C4-2B (cell line): ENCODE measurements around the gene TMUB2.
"Not testable (repeated sequence)": the region's sequence is repeated elsewhere in the genome, so short reads cannot be mapped to it uniquely, and the experiment has no call there.

Experiments
- H3K27ac ChIP-seq: fragments of 450-650 bp; 2 replicates; pipeline ENCODE4 v1.5.1; 2017
- ZFX ChIP-seq: fragments of 450-650 bp; IDR thresholded peaks from 2 replicates; pipeline ENCODE4 v1.6.1; 2017
- TF ChIP-seq, protein P1 (sequence below): fragments of 450-650 bp; conservative IDR thresholded peaks from 2 replicates; pipeline ENCODE4 v1.5.1; 2017; ENCODE audit warnings: mild to moderate bottlenecking

The TMUB2 gene

DNA sequence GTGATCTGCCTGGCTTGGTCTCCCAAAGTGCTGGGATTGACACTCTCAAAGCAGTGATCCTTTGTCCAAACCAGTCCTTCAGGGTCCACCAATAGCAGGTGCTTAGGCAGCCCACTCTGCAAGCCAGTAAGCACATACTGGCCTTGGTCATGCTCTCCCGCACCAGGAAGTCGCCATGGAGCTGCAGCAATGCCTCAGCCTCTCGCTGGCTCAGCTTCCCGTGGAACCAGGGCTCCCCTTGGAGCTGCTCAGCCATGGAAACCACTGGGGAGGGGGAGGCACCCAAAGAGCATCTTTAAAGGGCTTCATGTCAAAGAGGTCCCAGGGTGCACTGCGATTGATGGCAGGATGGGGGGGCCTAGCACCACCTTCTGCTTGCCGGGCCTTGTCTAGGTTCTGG lies 42.3 kb downstream of the TMUB2 start:
- TF ChIP-seq ZFX = no peak
- TF ChIP-seq, protein P1, sequence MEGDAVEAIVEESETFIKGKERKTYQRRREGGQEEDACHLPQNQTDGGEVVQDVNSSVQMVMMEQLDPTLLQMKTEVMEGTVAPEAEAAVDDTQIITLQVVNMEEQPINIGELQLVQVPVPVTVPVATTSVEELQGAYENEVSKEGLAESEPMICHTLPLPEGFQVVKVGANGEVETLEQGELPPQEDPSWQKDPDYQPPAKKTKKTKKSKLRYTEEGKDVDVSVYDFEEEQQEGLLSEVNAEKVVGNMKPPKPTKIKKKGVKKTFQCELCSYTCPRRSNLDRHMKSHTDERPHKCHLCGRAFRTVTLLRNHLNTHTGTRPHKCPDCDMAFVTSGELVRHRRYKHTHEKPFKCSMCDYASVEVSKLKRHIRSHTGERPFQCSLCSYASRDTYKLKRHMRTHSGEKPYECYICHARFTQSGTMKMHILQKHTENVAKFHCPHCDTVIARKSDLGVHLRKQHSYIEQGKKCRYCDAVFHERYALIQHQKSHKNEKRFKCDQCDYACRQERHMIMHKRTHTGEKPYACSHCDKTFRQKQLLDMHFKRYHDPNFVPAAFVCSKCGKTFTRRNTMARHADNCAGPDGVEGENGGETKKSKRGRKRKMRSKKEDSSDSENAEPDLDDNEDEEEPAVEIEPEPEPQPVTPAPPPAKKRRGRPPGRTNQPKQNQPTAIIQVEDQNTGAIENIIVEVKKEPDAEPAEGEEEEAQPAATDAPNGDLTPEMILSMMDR = no peak

DNA sequence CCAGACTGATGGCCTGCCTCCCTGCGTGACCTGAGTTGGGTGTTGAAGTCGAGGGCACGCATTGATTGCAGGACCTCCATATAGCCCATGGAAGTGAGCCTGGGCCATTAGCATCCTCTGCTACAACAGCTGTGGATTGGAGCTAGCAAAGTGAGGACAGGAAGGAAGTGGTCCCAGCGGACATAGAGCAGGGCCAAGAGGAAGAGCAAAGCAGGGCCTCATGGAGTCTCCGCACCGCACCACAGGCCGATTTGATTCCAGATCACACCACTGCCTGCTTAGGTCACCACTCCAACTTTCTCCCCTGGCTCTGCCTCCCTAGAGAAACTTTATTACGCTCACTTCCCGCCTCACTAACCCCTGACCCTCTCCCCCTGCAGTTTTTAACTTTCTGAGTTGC lies 43.4 kb downstream of the TMUB2 start:
- no peak overlapping the region for H3K27ac ChIP-seq
- no peak for TF ChIP-seq ZFX
- TF ChIP-seq, protein P1 = no peak

More for the DNA sequence above, 42.3 kb downstream of the TMUB2 start:
- no peak overlapping the region for H3K27ac ChIP-seq

DNA sequence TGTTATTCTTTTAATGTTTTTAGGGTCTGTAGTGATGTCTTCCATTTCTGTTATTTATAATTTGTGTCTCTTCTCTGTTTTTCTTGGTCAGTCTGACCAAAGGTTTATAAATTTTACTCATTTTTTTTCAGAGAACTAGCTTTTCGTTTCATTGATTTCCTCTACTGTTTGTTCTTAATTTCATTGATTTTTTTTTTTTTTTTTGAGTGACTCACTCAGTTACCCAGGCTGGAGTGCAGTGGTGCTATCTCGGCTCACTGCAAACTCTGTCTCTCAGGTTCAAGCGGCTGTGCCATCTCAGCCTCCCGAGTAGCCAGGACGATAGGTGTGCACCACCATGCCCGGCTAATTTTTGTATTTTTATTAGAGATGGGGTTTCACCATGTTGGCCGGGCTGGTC lies 45.3 kb downstream of the TMUB2 start:
- TF ChIP-seq ZFX = no peak
- TF ChIP-seq, protein P1 = no peak
- H3K27ac ChIP-seq = no peak overlapping the region

- TF ChIP-seq, protein P1 = no peak
- TF ChIP-seq ZFX = no peak
- H3K27ac ChIP-seq = no peak overlapping the region
Measured at GRCh38 chr17:44233582-44233981, 46.8 kb downstream of the TMUB2 start.

DNA sequence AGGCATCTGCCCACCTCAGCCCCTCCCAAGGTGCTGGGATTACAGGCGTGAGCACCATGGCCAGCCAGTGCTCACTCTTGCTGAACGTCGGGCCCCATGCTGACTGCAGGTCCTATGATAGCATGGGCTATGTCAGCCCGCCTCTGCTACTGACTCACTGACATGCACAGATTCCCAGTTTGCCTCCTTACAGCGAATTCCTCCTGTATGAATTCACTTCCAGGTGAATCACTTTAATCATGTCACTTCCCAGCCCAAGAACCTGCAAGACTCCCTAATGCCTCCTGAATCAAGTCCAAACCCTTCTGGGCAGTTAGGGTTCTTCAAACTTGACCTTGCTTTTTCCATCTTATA lies 48.8 kb downstream of the TMUB2 start:
- TF ChIP-seq, protein P1 = no peak
- no peak for TF ChIP-seq ZFX

DNA sequence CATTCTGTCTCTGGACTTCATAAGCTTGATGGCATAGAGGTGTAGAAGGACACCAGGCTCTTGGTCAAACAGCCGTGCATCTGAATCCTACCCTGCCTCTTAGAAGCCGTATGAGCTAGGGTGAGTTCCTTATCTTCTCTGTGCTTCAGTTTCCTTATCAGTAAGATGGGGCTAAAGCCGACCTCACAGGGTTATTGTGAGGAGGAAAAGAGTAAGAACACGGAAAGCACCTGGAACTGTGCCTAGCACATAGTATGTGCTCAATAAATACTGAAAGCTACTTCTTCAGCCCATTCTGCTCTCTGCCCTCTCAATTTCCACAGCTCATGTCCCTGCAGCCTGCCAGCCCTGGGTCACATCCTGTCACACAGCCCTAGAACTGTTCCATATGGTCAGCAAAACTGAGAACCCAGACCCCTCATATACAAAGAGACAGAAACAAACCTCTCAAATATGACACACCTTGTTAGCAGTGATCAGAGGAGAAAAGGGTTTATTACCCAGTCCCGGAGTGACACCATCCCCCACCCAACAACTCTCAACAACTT lies 49.7 kb downstream of the TMUB2 start:
- TF ChIP-seq, protein P1 = no peak
- no peak for TF ChIP-seq ZFX
- H3K27ac ChIP-seq = no peak overlapping the region

More for the DNA sequence above, 48.8 kb downstream of the TMUB2 start:
- H3K27ac ChIP-seq = no peak overlapping the region

GRCh38 chr17:44237886-44238285 lies 51.1 kb downstream of the TMUB2 start:
- not testable (repeated sequence) for H3K27ac ChIP-seq

GRCh38 chr17:44241106-44241624 lies 54.4 kb downstream of the TMUB2 start:
- no peak for TF ChIP-seq ZFX
- TF ChIP-seq, protein P1 = no peak
- no peak overlapping the region for H3K27ac ChIP-seq
